ENCODE data around the gene MSI2.

- no peak for TF ChIP-seq CTCF (IDR thresholded peaks at IDR 0.05)
- no peak for TF ChIP-seq POLR2A (IDR thresholded peaks at IDR 0.05)
These were observed 138.1 kb downstream of the MSI2 start for GRCh38 chr17:57394375-57394774.
